GM21528 (cell line): Measurements from ENCODE around the gene OR6S1.

ENCODE experiments used
- ATAC-seq: cut with Tn5 transposase; IDR thresholded peaks from one replicate; pipeline ENCODE4 v1.9.1; 2021; ENCODE audit warnings: mild to moderate bottlenecking, moderate library complexity; ENCODE audit not compliant: unreplicated experiment, low FRiP score

Gene OR6S1

GRCh38 chr14:20641591-20641990, at the start of gene OR6S1:
Gene OR6S1, minus strand, starts transcription at chr14:20641691. Its CDS starts 0 bp downstream, at chr14:20641691.
- ATAC-seq, result no peak

- no peak for ATAC-seq
Observed at GRCh38 chr14:20690848-20691640, 49.6 kb upstream of the OR6S1 start.

GRCh38 chr14:20688167-20688839, 46.8 kb upstream of the OR6S1 start, which contains the start of gene ANG:
Gene ANG, plus strand, starts transcription at chr14:20688764. Its CDS starts 4,801 bp downstream, at chr14:20693565.
- ATAC-seq, result no peak

- ATAC-seq, result no peak
Observed at GRCh38 chr14:20687362-20688166, 46.1 kb upstream of the OR6S1 start.

GRCh38 chr14:20686386-20687143, 45.1 kb upstream of the OR6S1 start:
- no peak for ATAC-seq

- ATAC-seq, result no peak
Observed at GRCh38 chr14:20684662-20685456, 43.4 kb upstream of the OR6S1 start.

- ATAC-seq, result peak; percentile 27
Observed at GRCh38 chr14:20683891-20684661, 42.6 kb upstream of the OR6S1 start, which contains the start of gene RNASE4. Gene RNASE4, plus strand, starts transcription at chr14:20684560. Its CDS starts 14,812 bp downstream, at chr14:20699372.

GRCh38 chr14:20683125-20683890, 41.8 kb upstream of the OR6S1 start:
- ATAC-seq, result peak; percentile 24

- peak; percentile 47 for ATAC-seq
Observed at GRCh38 chr14:20682435-20683124, 41.1 kb upstream of the OR6S1 start.

- no peak for ATAC-seq
Observed at GRCh38 chr14:20682127-20682434, 40.6 kb upstream of the OR6S1 start.

GRCh38 chr14:20681348-20682126, 40.0 kb upstream of the OR6S1 start:
- peak; percentile 42 for ATAC-seq

- ATAC-seq, result peak; percentile 38
Observed at GRCh38 chr14:20680843-20681347, 39.4 kb upstream of the OR6S1 start.

GRCh38 chr14:20680363-20680762, 38.9 kb upstream of the OR6S1 start:
- no peak for ATAC-seq

GRCh38 chr14:20679907-20680306, 38.4 kb upstream of the OR6S1 start:
- ATAC-seq, result no peak

- ATAC-seq, result no peak
Observed at GRCh38 chr14:20676072-20676471, 34.6 kb upstream of the OR6S1 start.

GRCh38 chr14:20675669-20676068, 34.2 kb upstream of the OR6S1 start:
- ATAC-seq, result no peak
